GM19193 (cell line): ENCODE results near the gene TYMP.

ENCODE experiments used
- POLR2A ChIP-seq: IDR thresholded peaks from 4 replicates; pipeline ENCODE4 v1.6.1; 2011; ENCODE audit not compliant: insufficient read depth, insufficient read length; ENCODE audit errors: extremely low read depth

The TYMP gene

DNA sequence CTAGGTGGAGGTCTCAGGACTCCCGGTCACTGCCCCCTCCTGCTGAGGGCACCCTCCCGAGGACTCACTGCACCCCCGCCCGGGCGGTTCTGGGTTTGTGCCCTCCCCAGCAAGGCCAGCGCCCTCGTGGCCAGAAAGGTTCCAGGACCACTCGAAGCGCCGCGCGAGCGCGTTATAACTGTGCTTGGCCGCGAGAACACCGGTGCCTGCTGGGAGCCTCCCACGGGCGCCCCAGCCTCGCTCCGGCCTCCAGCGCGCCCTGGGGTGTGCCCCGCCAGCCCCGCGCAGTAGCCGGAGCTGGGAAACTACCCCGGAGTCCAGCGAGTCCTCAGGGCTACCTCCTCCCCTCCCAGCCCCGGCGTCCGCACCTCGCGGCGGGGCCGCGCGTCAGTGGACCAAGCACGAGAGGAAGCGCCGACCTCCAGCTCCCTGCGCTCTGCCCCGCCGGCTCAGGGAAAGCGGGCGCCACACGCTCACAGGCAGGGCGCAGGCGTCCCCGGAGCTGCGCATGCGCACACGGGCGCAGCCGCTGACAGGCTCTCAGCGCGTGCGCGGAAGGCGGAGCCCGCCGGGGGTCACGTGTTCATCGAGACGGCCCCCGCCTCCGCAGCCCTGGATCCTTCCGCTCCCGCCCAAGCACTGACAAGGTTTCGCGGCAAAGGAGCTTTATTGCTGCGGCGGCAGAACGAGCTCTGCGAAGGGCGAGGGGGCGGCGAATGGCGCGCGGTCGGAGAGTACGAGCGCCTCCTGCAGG lies 4.5 kb downstream of the TYMP start, which contains the start of gene SCO2:
SCO2 (minus strand) TSS at position 495 of the 754 bp plus-strand sequence. CDS start 1,187 bp downstream, outside the sequence.
- peak; percentile 82 for TF ChIP-seq POLR2A

- no peak for TF ChIP-seq POLR2A
Observed at GRCh38 chr22:50524676-50525103, 5.1 kb downstream of the TYMP start.

DNA sequence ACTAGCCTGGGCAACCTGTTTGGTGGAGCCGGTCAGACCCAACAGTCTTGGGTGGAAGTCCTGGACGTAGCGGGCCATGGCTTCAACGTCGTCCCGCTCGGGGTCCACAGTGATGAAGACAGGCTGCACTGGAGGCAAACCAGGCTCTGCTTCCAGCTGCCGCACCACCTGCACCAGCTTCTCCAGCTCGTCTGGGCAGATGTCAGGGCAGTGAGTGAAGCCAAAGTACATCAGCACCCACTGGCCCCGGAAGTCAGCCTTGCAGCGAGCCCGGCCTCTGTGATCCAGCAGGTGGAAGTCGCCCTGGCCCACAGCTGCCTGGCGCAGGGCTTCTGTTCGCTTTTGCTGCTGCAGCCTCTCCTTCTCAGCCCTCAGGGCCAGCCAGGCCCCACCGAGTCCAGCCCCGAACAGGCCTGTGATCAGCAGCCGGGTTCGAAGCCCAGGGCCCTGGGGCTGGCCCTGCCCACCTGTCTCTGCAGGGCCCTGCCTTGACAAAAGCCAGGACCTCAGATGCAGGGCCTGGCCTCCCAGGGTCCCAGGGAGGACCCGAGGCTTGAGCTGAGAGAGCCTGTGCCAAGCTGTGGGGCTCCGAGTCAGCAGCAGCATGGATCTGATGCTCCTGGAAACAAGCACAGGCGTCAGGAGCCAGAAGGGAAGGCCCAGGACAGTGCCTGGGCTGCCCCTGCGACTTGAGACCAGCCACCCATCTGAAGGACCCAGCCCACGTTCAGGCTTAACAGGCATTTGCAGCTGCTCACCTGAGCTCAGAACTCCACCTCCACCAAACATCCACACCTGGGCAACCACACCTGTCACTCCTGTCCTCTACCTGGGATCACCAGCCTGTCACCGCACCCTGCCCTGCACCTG lies 5.8 kb downstream of the TYMP start:
- no peak for TF ChIP-seq POLR2A

- no peak for TF ChIP-seq POLR2A
Observed at GRCh38 chr22:50523458-50523805, 6.4 kb downstream of the TYMP start.

DNA sequence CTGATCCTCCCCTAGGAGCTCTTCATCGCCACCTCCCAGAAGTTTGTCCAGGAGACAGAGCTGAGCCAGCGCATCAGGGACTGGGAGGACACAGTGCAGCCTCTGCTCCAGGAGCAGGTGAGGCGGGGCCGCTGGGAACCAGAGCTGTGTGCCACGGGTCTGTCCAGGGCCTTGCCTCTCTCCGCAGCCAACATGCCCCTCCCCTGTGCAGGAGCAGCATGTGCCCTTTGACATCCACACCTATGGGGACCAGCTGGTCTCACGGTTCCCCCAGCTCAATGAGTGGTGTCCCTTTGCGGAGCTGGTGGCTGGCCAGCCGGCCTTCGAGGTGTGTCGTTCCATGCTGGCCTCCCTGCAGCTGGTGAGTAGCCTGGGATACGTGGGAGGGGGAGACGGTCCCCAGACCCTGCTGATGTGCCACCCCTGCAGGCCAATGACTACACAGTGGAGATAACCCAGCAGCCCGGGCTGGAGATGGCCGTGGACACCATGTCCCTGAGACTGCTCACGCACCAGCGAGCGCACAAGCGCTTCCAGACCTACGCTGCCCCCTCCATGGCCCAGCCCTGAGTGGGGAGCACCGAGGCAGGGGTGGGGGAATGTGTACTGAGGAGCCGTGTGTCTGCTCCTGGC lies 6.9 kb downstream of the TYMP start:
- TF ChIP-seq POLR2A = peak; percentile 45

DNA sequence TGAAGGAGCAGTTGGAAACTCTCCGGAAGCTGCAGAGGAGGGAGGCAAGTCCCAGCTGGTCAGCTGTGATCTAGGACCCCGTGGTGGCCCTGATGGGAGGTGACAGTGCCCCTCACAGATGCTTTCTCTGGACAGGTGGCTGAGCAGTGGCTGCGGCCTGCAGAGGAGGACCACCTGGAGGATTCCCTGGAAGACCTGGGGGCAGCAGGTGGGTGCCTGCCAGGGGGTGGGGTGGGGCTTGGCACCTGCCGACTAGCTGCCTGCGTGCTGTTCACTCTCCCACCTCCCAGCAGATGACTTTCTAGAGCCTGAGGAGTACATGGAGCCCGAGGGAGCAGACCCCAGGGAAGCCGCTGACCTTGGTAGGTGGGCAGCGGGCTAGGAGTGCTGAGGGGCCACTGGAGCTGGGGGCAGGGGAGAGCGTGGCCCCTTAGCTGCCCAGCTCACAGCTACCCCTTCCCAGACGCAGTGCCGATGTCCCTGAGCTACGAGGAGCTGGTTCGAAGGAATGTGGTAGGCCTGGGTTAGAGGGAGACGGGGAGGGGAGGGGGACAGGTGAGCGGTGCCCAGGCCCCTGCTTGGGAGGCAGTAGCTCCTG lies 7.5 kb downstream of the TYMP start:
- TF ChIP-seq POLR2A = no peak

DNA sequence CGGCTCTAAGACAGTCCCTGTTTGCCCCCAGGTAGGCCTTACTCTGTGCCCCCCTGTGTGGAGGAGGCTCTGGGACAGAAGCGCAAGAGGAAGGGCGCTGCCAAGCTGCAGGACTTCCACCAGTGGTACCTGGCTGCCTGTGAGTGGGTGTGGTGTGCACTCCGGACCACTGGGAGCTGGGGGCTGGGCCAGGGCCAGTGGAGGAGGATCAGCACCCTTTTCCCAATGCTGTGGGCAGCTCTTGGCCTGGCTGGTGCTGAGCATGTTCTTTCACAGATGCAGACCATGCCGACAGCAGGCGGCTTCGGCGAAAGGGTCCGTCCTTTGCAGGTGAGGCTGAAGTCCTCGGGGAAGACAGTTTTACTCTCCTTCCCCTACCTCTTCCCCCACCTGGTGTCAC lies 8.1 kb downstream of the TYMP start:
- TF ChIP-seq POLR2A = no peak

- no peak for TF ChIP-seq POLR2A
Observed at GRCh38 chr22:50520826-50521453, 8.9 kb downstream of the TYMP start.

GRCh38 chr22:50519151-50519550 lies 10.7 kb downstream of the TYMP start:
- no peak for TF ChIP-seq POLR2A

DNA sequence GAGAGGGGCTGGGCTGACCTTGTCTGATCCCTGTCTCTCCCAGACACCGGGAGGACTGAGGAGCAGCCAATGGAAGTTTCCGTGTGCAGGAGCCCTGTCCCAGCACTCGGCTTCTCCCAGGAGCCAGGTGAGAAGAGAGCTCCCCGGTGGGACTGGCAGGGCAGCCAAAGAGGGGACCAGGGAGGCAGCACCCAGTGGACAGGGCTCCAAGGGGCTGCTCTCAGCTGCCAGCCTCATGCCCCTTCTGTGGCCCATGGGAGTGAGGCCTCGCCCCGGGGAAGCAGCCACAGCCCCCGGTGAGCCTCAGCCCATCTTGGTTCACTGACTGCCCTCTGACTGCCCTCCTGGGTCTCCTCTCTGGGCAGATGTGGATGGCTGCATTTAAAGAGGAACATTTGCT lies 11.2 kb downstream of the TYMP start:
- TF ChIP-seq POLR2A = no peak

DNA sequence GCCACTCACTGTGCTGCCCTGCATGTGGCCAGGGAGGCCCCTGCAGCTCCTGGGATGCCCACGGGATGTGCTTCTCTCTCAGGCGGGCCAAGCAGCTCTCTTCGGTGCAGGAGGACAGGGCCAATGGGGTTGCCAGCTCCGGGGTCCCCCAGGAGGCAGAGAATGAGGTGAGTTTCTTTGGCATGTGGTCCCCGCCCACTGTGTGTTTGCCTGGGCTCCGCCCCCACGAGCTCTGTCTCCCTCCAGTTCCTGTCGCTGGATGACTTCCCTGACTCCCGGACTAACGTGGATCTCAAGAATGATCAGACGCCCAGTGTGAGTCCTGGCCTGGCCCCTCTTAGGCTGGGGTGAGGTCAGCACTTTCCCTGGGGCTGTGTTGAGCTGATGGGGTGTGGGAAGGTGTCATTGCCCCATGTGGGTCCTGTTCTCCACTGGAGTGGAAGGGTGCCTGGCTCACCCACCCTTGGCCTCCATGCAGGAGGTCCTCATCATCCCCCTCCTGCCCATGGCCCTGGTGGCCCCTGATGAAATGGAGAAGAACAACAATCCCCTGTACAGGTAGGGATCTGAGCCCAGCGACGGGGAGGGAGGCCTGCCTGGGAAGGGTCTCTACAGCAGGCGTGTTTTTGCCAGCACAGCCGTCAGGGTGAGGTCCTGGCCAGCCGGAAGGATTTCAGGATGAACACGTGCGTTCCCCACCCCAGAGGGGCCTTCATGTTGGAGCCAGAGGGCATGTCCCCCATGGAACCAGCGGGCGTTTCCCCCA lies 12.1 kb downstream of the TYMP start:
- TF ChIP-seq POLR2A = no peak

- TF ChIP-seq POLR2A = no peak
Observed at GRCh38 chr22:50516891-50517290, 12.9 kb downstream of the TYMP start.

DNA sequence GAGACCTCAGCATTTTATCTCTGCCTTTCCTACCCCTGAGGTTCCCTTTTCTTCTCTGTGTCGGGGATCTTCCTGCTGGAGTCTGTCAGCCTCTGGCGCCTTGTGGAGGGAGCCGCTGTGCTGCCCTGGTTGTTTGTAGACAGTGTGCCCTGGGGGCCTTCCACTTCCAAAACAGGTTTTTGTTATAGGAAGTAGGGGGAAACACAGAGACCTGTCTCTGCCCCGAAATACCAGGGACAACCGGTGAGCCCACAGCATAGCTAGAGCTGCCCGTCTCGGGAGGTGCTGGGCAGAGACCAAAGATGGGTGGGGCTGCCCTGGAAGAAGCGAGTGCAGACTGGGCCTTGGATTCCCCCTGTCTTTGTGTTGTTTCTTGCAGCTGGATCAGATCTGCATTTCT lies 13.7 kb downstream of the TYMP start:
- no peak for TF ChIP-seq POLR2A

DNA sequence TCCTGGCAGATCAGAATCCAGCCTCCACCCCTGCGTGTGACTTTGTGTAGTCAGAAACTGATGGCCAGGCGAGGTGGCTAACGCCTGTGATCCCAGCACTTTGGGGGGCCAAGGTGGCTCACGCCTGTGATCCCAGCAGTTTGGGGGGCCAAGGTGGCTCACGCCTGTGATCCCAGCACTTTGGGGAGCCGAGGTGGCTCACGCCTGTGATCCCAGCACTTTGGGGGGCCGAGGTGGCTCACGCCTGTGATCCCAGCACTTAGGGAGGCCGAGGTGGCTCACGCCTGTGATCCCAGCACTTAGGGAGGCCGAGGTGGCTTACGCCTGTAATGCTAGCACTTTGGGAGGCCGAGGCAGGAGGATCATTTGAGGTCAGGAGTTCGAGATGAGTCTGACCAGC lies 16.6 kb downstream of the TYMP start:
- TF ChIP-seq POLR2A = no peak
